ENCODE measurements around the gene TPCN2.

GRCh38 chr11:69067200-69067599, 18.5 kb downstream of the TPCN2 start:
- TF ChIP-seq POLR2A (IDR thresholded peaks at IDR 0.05; ENCODE audit: control extremely low read depth in 1 of 2, low read depth in 2 of 2, low read length in 2 of 2) (no peak), TEAD4 (IDR thresholded peaks at IDR 0.05; ENCODE audit: low read depth, low read length) (no peak), SRF (IDR thresholded peaks at IDR 0.05; ENCODE audit: low read depth, low read length) (no peak), CEBPB (IDR thresholded peaks at IDR 0.05; ENCODE audit: low read depth, low read length) (no peak), MAX (IDR thresholded peaks at IDR 0.05) (no peak), RBBP5 (IDR thresholded peaks at IDR 0.05; ENCODE audit: borderline replicate concordance, low read depth, low read length) (no peak), PHF8 (conservative IDR thresholded peaks at IDR 0.05; ENCODE audit: low read depth, low read length) (no peak), RFX5 (IDR thresholded peaks at IDR 0.05; ENCODE audit: borderline replicate concordance, low read depth, low read length) (no peak), CREB1 (IDR thresholded peaks at IDR 0.05) (no peak)
- TF ChIP-seq, protein P1, sequence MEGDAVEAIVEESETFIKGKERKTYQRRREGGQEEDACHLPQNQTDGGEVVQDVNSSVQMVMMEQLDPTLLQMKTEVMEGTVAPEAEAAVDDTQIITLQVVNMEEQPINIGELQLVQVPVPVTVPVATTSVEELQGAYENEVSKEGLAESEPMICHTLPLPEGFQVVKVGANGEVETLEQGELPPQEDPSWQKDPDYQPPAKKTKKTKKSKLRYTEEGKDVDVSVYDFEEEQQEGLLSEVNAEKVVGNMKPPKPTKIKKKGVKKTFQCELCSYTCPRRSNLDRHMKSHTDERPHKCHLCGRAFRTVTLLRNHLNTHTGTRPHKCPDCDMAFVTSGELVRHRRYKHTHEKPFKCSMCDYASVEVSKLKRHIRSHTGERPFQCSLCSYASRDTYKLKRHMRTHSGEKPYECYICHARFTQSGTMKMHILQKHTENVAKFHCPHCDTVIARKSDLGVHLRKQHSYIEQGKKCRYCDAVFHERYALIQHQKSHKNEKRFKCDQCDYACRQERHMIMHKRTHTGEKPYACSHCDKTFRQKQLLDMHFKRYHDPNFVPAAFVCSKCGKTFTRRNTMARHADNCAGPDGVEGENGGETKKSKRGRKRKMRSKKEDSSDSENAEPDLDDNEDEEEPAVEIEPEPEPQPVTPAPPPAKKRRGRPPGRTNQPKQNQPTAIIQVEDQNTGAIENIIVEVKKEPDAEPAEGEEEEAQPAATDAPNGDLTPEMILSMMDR (IDR thresholded peaks at IDR 0.05; ENCODE audit: control extremely low read depth in 1 of 3, insufficient read depth in 1 of 3, low read depth in 1 of 3, low read length in 3 of 3): no peak
- TF ChIP-seq, protein P2, sequence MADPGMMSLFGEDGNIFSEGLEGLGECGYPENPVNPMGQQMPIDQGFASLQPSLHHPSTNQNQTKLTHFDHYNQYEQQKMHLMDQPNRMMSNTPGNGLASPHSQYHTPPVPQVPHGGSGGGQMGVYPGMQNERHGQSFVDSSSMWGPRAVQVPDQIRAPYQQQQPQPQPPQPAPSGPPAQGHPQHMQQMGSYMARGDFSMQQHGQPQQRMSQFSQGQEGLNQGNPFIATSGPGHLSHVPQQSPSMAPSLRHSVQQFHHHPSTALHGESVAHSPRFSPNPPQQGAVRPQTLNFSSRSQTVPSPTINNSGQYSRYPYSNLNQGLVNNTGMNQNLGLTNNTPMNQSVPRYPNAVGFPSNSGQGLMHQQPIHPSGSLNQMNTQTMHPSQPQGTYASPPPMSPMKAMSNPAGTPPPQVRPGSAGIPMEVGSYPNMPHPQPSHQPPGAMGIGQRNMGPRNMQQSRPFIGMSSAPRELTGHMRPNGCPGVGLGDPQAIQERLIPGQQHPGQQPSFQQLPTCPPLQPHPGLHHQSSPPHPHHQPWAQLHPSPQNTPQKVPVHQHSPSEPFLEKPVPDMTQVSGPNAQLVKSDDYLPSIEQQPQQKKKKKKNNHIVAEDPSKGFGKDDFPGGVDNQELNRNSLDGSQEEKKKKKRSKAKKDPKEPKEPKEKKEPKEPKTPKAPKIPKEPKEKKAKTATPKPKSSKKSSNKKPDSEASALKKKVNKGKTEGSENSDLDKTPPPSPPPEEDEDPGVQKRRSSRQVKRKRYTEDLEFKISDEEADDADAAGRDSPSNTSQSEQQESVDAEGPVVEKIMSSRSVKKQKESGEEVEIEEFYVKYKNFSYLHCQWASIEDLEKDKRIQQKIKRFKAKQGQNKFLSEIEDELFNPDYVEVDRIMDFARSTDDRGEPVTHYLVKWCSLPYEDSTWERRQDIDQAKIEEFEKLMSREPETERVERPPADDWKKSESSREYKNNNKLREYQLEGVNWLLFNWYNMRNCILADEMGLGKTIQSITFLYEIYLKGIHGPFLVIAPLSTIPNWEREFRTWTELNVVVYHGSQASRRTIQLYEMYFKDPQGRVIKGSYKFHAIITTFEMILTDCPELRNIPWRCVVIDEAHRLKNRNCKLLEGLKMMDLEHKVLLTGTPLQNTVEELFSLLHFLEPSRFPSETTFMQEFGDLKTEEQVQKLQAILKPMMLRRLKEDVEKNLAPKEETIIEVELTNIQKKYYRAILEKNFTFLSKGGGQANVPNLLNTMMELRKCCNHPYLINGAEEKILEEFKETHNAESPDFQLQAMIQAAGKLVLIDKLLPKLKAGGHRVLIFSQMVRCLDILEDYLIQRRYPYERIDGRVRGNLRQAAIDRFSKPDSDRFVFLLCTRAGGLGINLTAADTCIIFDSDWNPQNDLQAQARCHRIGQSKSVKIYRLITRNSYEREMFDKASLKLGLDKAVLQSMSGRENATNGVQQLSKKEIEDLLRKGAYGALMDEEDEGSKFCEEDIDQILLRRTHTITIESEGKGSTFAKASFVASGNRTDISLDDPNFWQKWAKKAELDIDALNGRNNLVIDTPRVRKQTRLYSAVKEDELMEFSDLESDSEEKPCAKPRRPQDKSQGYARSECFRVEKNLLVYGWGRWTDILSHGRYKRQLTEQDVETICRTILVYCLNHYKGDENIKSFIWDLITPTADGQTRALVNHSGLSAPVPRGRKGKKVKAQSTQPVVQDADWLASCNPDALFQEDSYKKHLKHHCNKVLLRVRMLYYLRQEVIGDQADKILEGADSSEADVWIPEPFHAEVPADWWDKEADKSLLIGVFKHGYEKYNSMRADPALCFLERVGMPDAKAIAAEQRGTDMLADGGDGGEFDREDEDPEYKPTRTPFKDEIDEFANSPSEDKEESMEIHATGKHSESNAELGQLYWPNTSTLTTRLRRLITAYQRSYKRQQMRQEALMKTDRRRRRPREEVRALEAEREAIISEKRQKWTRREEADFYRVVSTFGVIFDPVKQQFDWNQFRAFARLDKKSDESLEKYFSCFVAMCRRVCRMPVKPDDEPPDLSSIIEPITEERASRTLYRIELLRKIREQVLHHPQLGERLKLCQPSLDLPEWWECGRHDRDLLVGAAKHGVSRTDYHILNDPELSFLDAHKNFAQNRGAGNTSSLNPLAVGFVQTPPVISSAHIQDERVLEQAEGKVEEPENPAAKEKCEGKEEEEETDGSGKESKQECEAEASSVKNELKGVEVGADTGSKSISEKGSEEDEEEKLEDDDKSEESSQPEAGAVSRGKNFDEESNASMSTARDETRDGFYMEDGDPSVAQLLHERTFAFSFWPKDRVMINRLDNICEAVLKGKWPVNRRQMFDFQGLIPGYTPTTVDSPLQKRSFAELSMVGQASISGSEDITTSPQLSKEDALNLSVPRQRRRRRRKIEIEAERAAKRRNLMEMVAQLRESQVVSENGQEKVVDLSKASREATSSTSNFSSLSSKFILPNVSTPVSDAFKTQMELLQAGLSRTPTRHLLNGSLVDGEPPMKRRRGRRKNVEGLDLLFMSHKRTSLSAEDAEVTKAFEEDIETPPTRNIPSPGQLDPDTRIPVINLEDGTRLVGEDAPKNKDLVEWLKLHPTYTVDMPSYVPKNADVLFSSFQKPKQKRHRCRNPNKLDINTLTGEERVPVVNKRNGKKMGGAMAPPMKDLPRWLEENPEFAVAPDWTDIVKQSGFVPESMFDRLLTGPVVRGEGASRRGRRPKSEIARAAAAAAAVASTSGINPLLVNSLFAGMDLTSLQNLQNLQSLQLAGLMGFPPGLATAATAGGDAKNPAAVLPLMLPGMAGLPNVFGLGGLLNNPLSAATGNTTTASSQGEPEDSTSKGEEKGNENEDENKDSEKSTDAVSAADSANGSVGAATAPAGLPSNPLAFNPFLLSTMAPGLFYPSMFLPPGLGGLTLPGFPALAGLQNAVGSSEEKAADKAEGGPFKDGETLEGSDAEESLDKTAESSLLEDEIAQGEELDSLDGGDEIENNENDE (IDR thresholded peaks at IDR 0.05; ENCODE audit: insufficient replicate concordance, low read length): no peak
